Activated CD8-positive, alpha-beta memory T cell treated with anti-CD3 and anti-CD28 coated beads, Interleukin-2, amount 50 U/mL, for 48 hours (primary cell): ENCODE data around the gene TDRD9.
A peak's percentile ranks its signal among the peaks of the same experiment; 100 is the strongest.

Experiments used
- DNase-seq: peaks from one replicate; pipeline ENCODE4 v3.0.0-alpha.2; 2020

TDRD9 gene

GRCh38 chr14:104076743-104077142, 148.5 kb downstream of the TDRD9 start:
- DNase-seq = no peak

- DNase-seq = peak; percentile 92
These were observed 149.8 kb downstream of the TDRD9 start for GRCh38 chr14:104078031-104078455.

- no peak for DNase-seq
These were observed 152.4 kb downstream of the TDRD9 start for GRCh38 chr14:104080376-104081260.

GRCh38 chr14:104081261-104081835, 153.1 kb downstream of the TDRD9 start:
- no peak for DNase-seq

- DNase-seq = no peak
These were observed 153.8 kb downstream of the TDRD9 start for GRCh38 chr14:104081951-104082464.

- no peak for DNase-seq
These were observed 154.6 kb downstream of the TDRD9 start for GRCh38 chr14:104082807-104083206.

- no peak for DNase-seq
These were observed 156.2 kb downstream of the TDRD9 start for GRCh38 chr14:104084251-104085002.

- DNase-seq = no peak
These were observed 157.0 kb downstream of the TDRD9 start, which contains the start of gene ASPG for GRCh38 chr14:104085032-104085888. ASPG (plus strand) TSS chr14:104085700; CDS start chr14:104085771, 71 bp downstream.

- DNase-seq = no peak
These were observed 157.6 kb downstream of the TDRD9 start for GRCh38 chr14:104085889-104086201.

- DNase-seq = no peak
These were observed 158.0 kb downstream of the TDRD9 start for GRCh38 chr14:104086210-104086660.

- DNase-seq = no peak
These were observed 158.6 kb downstream of the TDRD9 start for GRCh38 chr14:104086661-104087461.

- no peak for DNase-seq
These were observed 159.2 kb downstream of the TDRD9 start for GRCh38 chr14:104087505-104087904.

GRCh38 chr14:104087981-104088850, 160.0 kb downstream of the TDRD9 start:
- no peak for DNase-seq

- no peak for DNase-seq
These were observed 162.0 kb downstream of the TDRD9 start for GRCh38 chr14:104090071-104090748.

- no peak for DNase-seq
These were observed 163.0 kb downstream of the TDRD9 start for GRCh38 chr14:104091061-104091926.

- no peak for DNase-seq
These were observed 163.9 kb downstream of the TDRD9 start for GRCh38 chr14:104091927-104092771.

- no peak for DNase-seq
These were observed 164.7 kb downstream of the TDRD9 start for GRCh38 chr14:104092931-104093365.
